ENCODE data around the gene RPA3.

The RPA3 gene

GRCh38 chr7:7736671-7737070 is 18.3 kb upstream of the RPA3 start:
- DNase-seq = no peak
- Histone ChIP-seq H3K9me3 (ENCODE audit: control insufficient read depth, low read length) (no peaks in the 10 kb centered on the region), H3K4me3 (ENCODE audit: insufficient read depth, low read depth, low read length, poor library complexity, severe bottlenecking) (no peak overlapping the region), H3K27ac (ENCODE audit: insufficient read depth, low read length, poor library complexity, severe bottlenecking) (no peak overlapping the region), H3K4me1 (ENCODE audit: control insufficient read depth, insufficient read depth, low read length, poor library complexity, severe bottlenecking) (no peaks in the 10 kb centered on the region), H3K27me3 (replicated peaks; ENCODE audit: control insufficient read depth, insufficient read depth, low read length, poor library complexity, severe bottlenecking) (no peaks in the 10 kb centered on the region), H3K36me3 (ENCODE audit: control insufficient read depth, insufficient read depth, low read length) (no peaks in the 10 kb centered on the region)

- H3K4me1 ChIP-seq (ENCODE audit: control insufficient read depth, insufficient read depth, low read length, poor library complexity, severe bottlenecking) = no peaks in the 10 kb centered on the region
- no peak overlapping the region for H3K27ac ChIP-seq (ENCODE audit: insufficient read depth, low read length, poor library complexity, severe bottlenecking)
- no peak overlapping the region for H3K4me3 ChIP-seq (ENCODE audit: insufficient read depth, low read depth, low read length, poor library complexity, severe bottlenecking)
- DNase-seq = no peak
- H3K9me3 ChIP-seq (ENCODE audit: control insufficient read depth, low read length) = no peaks in the 10 kb centered on the region
- H3K27me3 ChIP-seq (replicated peaks; ENCODE audit: control insufficient read depth, insufficient read depth, low read length, poor library complexity, severe bottlenecking) = no peaks in the 10 kb centered on the region
- H3K36me3 ChIP-seq (ENCODE audit: control insufficient read depth, insufficient read depth, low read length) = no peaks in the 10 kb centered on the region
Observed at GRCh38 chr7:7732621-7733281, 14.3 kb upstream of the RPA3 start.

- Histone ChIP-seq H3K4me3 (ENCODE audit: insufficient read depth, low read depth, low read length, poor library complexity, severe bottlenecking) (no peak overlapping the region), H3K36me3 (ENCODE audit: control insufficient read depth, insufficient read depth, low read length) (no peaks in the 10 kb centered on the region), H3K9me3 (ENCODE audit: control insufficient read depth, low read length) (no peaks in the 10 kb centered on the region), H3K27ac (ENCODE audit: insufficient read depth, low read length, poor library complexity, severe bottlenecking) (no peak overlapping the region), H3K4me1 (ENCODE audit: control insufficient read depth, insufficient read depth, low read length, poor library complexity, severe bottlenecking) (no peaks in the 10 kb centered on the region), H3K27me3 (replicated peaks; ENCODE audit: control insufficient read depth, insufficient read depth, low read length, poor library complexity, severe bottlenecking) (no peaks in the 10 kb centered on the region)
- DNase-seq = no peak
Observed at GRCh38 chr7:7731732-7732131, 13.3 kb upstream of the RPA3 start.

GRCh38 chr7:7720750-7721621 is 2.6 kb upstream of the RPA3 start:
- no peaks in the 10 kb centered on the region for H3K9me3 ChIP-seq (ENCODE audit: control insufficient read depth, low read length)

GRCh38 chr7:7720193-7720592 is 1.8 kb upstream of the RPA3 start:
- Histone ChIP-seq H3K36me3 (ENCODE audit: control insufficient read depth, insufficient read depth, low read length) (no peaks in the 10 kb centered on the region), H3K27ac (ENCODE audit: insufficient read depth, low read length, poor library complexity, severe bottlenecking) (no peak overlapping the region), H3K9me3 (ENCODE audit: control insufficient read depth, low read length) (no peaks in the 10 kb centered on the region), H3K4me3 (ENCODE audit: insufficient read depth, low read depth, low read length, poor library complexity, severe bottlenecking) (no peak overlapping the region), H3K27me3 (replicated peaks; ENCODE audit: control insufficient read depth, insufficient read depth, low read length, poor library complexity, severe bottlenecking) (no peaks in the 10 kb centered on the region), H3K4me1 (ENCODE audit: control insufficient read depth, insufficient read depth, low read length, poor library complexity, severe bottlenecking) (no peaks in the 10 kb centered on the region)
- no peak for DNase-seq

More at GRCh38 chr7:7720750-7721621, 2.6 kb upstream of the RPA3 start:
- H3K36me3 ChIP-seq (ENCODE audit: control insufficient read depth, insufficient read depth, low read length) = no peaks in the 10 kb centered on the region
- H3K27ac ChIP-seq (ENCODE audit: insufficient read depth, low read length, poor library complexity, severe bottlenecking) = no peak overlapping the region
- H3K4me1 ChIP-seq (ENCODE audit: control insufficient read depth, insufficient read depth, low read length, poor library complexity, severe bottlenecking) = no peaks in the 10 kb centered on the region
- no peaks in the 10 kb centered on the region for H3K27me3 ChIP-seq (replicated peaks; ENCODE audit: control insufficient read depth, insufficient read depth, low read length, poor library complexity, severe bottlenecking)
- H3K4me3 ChIP-seq (ENCODE audit: insufficient read depth, low read depth, low read length, poor library complexity, severe bottlenecking) = no peak overlapping the region
- DNase-seq = no peak

- no peak overlapping the region for H3K4me3 ChIP-seq (ENCODE audit: insufficient read depth, low read depth, low read length, poor library complexity, severe bottlenecking)
- H3K4me1 ChIP-seq (ENCODE audit: control insufficient read depth, insufficient read depth, low read length, poor library complexity, severe bottlenecking) = no peaks in the 10 kb centered on the region
- no peak overlapping the region for H3K27ac ChIP-seq (ENCODE audit: insufficient read depth, low read length, poor library complexity, severe bottlenecking)
- H3K36me3 ChIP-seq (ENCODE audit: control insufficient read depth, insufficient read depth, low read length) = no peaks in the 10 kb centered on the region
- no peaks in the 10 kb centered on the region for H3K9me3 ChIP-seq (ENCODE audit: control insufficient read depth, low read length)
- no peaks in the 10 kb centered on the region for H3K27me3 ChIP-seq (replicated peaks; ENCODE audit: control insufficient read depth, insufficient read depth, low read length, poor library complexity, severe bottlenecking)
- no peak for DNase-seq
Observed at GRCh38 chr7:7719236-7719635, 829 bp upstream of the RPA3 start.

- no peaks in the 10 kb centered on the region for H3K36me3 ChIP-seq (ENCODE audit: control insufficient read depth, insufficient read depth, low read length)
Observed at GRCh38 chr7:7713730-7714129, 4.7 kb downstream of the RPA3 start.

GRCh38 chr7:7710469-7710868 is 7.9 kb downstream of the RPA3 start:
- Histone ChIP-seq H3K9me3 (ENCODE audit: control insufficient read depth, low read length) (no peaks in the 10 kb centered on the region), H3K36me3 (ENCODE audit: control insufficient read depth, insufficient read depth, low read length) (no peaks in the 10 kb centered on the region), H3K4me3 (ENCODE audit: insufficient read depth, low read depth, low read length, poor library complexity, severe bottlenecking) (no peak overlapping the region), H3K4me1 (ENCODE audit: control insufficient read depth, insufficient read depth, low read length, poor library complexity, severe bottlenecking) (no peaks in the 10 kb centered on the region), H3K27me3 (replicated peaks; ENCODE audit: control insufficient read depth, insufficient read depth, low read length, poor library complexity, severe bottlenecking) (no peaks in the 10 kb centered on the region), H3K27ac (ENCODE audit: insufficient read depth, low read length, poor library complexity, severe bottlenecking) (no peak overlapping the region)
- DNase-seq = no peak

More at GRCh38 chr7:7713730-7714129, 4.7 kb downstream of the RPA3 start:
- no peak for DNase-seq
- Histone ChIP-seq H3K4me1 (ENCODE audit: control insufficient read depth, insufficient read depth, low read length, poor library complexity, severe bottlenecking) (no peaks in the 10 kb centered on the region), H3K27me3 (replicated peaks; ENCODE audit: control insufficient read depth, insufficient read depth, low read length, poor library complexity, severe bottlenecking) (no peaks in the 10 kb centered on the region), H3K27ac (ENCODE audit: insufficient read depth, low read length, poor library complexity, severe bottlenecking) (no peak overlapping the region), H3K9me3 (ENCODE audit: control insufficient read depth, low read length) (no peaks in the 10 kb centered on the region), H3K4me3 (ENCODE audit: insufficient read depth, low read depth, low read length, poor library complexity, severe bottlenecking) (no peak overlapping the region)

- no peak for DNase-seq
- Histone ChIP-seq H3K9me3 (ENCODE audit: control insufficient read depth, low read length) (no peaks in the 10 kb centered on the region), H3K4me1 (ENCODE audit: control insufficient read depth, insufficient read depth, low read length, poor library complexity, severe bottlenecking) (no peaks in the 10 kb centered on the region), H3K4me3 (ENCODE audit: insufficient read depth, low read depth, low read length, poor library complexity, severe bottlenecking) (no peak overlapping the region), H3K27ac (ENCODE audit: insufficient read depth, low read length, poor library complexity, severe bottlenecking) (no peak overlapping the region), H3K36me3 (ENCODE audit: control insufficient read depth, insufficient read depth, low read length) (no peaks in the 10 kb centered on the region), H3K27me3 (replicated peaks; ENCODE audit: control insufficient read depth, insufficient read depth, low read length, poor library complexity, severe bottlenecking) (no peaks in the 10 kb centered on the region)
Observed at GRCh38 chr7:7709291-7709690, 9.1 kb downstream of the RPA3 start.

GRCh38 chr7:7707806-7708205 is 10.6 kb downstream of the RPA3 start:
- no peaks in the 10 kb centered on the region for H3K36me3 ChIP-seq (ENCODE audit: control insufficient read depth, insufficient read depth, low read length)
- H3K9me3 ChIP-seq (ENCODE audit: control insufficient read depth, low read length) = no peaks in the 10 kb centered on the region
- no peaks in the 10 kb centered on the region for H3K4me1 ChIP-seq (ENCODE audit: control insufficient read depth, insufficient read depth, low read length, poor library complexity, severe bottlenecking)
- H3K27ac ChIP-seq (ENCODE audit: insufficient read depth, low read length, poor library complexity, severe bottlenecking) = no peak overlapping the region
- DNase-seq = no peak
- no peak overlapping the region for H3K4me3 ChIP-seq (ENCODE audit: insufficient read depth, low read depth, low read length, poor library complexity, severe bottlenecking)
- H3K27me3 ChIP-seq (replicated peaks; ENCODE audit: control insufficient read depth, insufficient read depth, low read length, poor library complexity, severe bottlenecking) = no peaks in the 10 kb centered on the region
